A549 (cell line): Measurements from ENCODE around the gene MFAP3L. TPM values are rescaled to one million over a fixed set of nuclear protein-coding genes. Genes with fewer than 3 reads are reported as not detected.

Experiments
- ATAC-seq, 2 experiments: fragments of 200-7000 bp in 1 of 2; fragments of >200 bp in 1 of 2; cut with Nextera tagmentation in 1 of 2; cut with Tn5 transposase in 1 of 2; 3 replicates each; pipeline versions ENCODE4 v1.8.0 to v1.9.1; 2018 to 2020; ENCODE audit warnings: mild to moderate bottlenecking in 1 of 2, moderate library complexity in 1 of 2
- CTCF ChIA-PET: fragments of 300-600 bp; sonication (Branson Sonifier 250); formaldehyde crosslinking; extraction: SDS; loops from one replicate; lab custom pipeline; 2021; ENCODE audit warnings: antibody characterized with exemption, inconsistent platforms; lab: Yijun Ruan, JAX
- POLR2A ChIA-PET: fragments of 350-600 bp; formaldehyde crosslinking; extraction: SDS; loops from one replicate; lab custom pipeline; 2021; ENCODE audit warnings: antibody characterized with exemption, inconsistent platforms; lab: Yijun Ruan, JAX
- DNase-seq, 2 experiments: peaks; one replicate each; pipeline versions ENCODE4 v3.0.0 to v3.0.0-alpha.2; 2011 to 2016; ENCODE audit warnings: low read depth in 1 of 2, low spot score in 1 of 2
- FAIRE-seq: peaks from 2 replicates; lab custom pipeline; 2011; peaks lifted over from hg19 to GRCh38; lab: Jason Lieb, UNC
- H3K27ac ChIP-seq, 2 experiments: fragments of >200 bp; sonication (Bioruptor Twin); formaldehyde crosslinking; 3 replicates each; pipeline ENCODE4 v1.5.1; 2016 to 2017
- H3K4me1 ChIP-seq: fragments of >200 bp; sonication (Bioruptor Twin); formaldehyde crosslinking; 3 replicates; pipeline ENCODE4 v1.6.1; 2016
- H3K4me2 ChIP-seq: fragments of >200 bp; sonication (Bioruptor Twin); formaldehyde crosslinking; 3 replicates; pipeline ENCODE4 v1.6.1; 2016
- H3K4me3 ChIP-seq: fragments of >200 bp; sonication (Bioruptor Twin); formaldehyde crosslinking; 3 replicates; pipeline ENCODE4 v1.5.1; 2016
- H3K9me3 ChIP-seq: fragments of >200 bp; sonication (Bioruptor Twin); formaldehyde crosslinking; 3 replicates; pipeline ENCODE4 v1.6.1; 2016
- BCL3 ChIP-seq: fragments of >200 bp; sonication (Bioruptor Twin); formaldehyde crosslinking; IDR thresholded peaks from 3 replicates; pipeline ENCODE4 v1.6.1; 2016
- CBX2 ChIP-seq: fragments of 200-600 bp; sonication (generic); IDR thresholded peaks from 2 replicates; pipeline ENCODE4 v1.6.1; 2016; ENCODE audit warnings: low read depth, mild to moderate bottlenecking, borderline replicate concordance
- CBX8 ChIP-seq: fragments of 200-600 bp; sonication (generic); IDR thresholded peaks from 2 replicates; pipeline ENCODE4 v1.6.1; 2016
- CEBPB ChIP-seq, 2 experiments: fragments of >200 bp in 1 of 2; sonication (Bioruptor Twin) in 1 of 2; formaldehyde crosslinking in 1 of 2; IDR thresholded peaks; 2 replicates each; pipeline ENCODE4 v1.6.1; 2012 to 2016
- CHD2 ChIP-seq: fragments of 150-350 bp; IDR thresholded peaks from 2 replicates; pipeline ENCODE4 v1.6.1; 2014; ENCODE audit warnings: low read length; ENCODE audit not compliant: partially characterized antibody
- E2F6 ChIP-seq: IDR thresholded peaks from 2 replicates; pipeline ENCODE4 v1.6.1; 2012; ENCODE audit warnings: low read depth, borderline replicate concordance
- EHMT2 ChIP-seq: fragments of 200-600 bp; sonication (generic); IDR thresholded peaks from 2 replicates; pipeline ENCODE4 v1.6.1; 2016; ENCODE audit warnings: antibody characterized with exemption, low read depth, mild to moderate bottlenecking, moderate library complexity
- FOSB ChIP-seq: fragments of 250-450 bp; sonication (Bioruptor Pico); IDR thresholded peaks from 2 replicates; pipeline ENCODE4 v1.5.0; 2020; ENCODE audit warnings: mild to moderate bottlenecking, moderate library complexity
- FOSL2 ChIP-seq, 2 experiments: fragments of 450-650 bp in 1 of 2; fragments of >200 bp in 1 of 2; sonication (Bioruptor Twin) in 1 of 2; formaldehyde crosslinking; IDR thresholded peaks; 2 replicates each; pipeline versions ENCODE4 v1.5.0 to v1.6.1; 2016 to 2020; ENCODE audit warnings: mild to moderate bottlenecking in 1 of 2, moderate library complexity in 1 of 2
- HMGXB4 ChIP-seq: fragments of 250-450 bp; sonication (Bioruptor Pico); IDR thresholded peaks from 2 replicates; pipeline ENCODE4 v1.5.0; 2021; ENCODE audit warnings: mild to moderate bottlenecking, moderate library complexity, borderline replicate concordance
- HOXA7 ChIP-seq: fragments of 250-450 bp; sonication (Bioruptor Pico); IDR thresholded peaks from 2 replicates; pipeline ENCODE4 v1.5.0; 2020; ENCODE audit warnings: mild to moderate bottlenecking, moderate library complexity
- HOXB13 ChIP-seq: fragments of 250-450 bp; sonication (Bioruptor Pico); IDR thresholded peaks from 2 replicates; pipeline ENCODE4 v1.5.0; 2020; ENCODE audit warnings: low read depth, mild to moderate bottlenecking, moderate library complexity
- JUNB ChIP-seq: fragments of >200 bp; sonication (Bioruptor Twin); formaldehyde crosslinking; IDR thresholded peaks from 2 replicates; pipeline ENCODE4 v1.6.1; 2016
- KDM1A ChIP-seq: fragments of 200-600 bp; sonication (generic); IDR thresholded peaks from 2 replicates; pipeline ENCODE4 v1.6.1; 2016; ENCODE audit warnings: low read depth, mild to moderate bottlenecking
- KDM5A ChIP-seq: fragments of 200-600 bp; sonication (generic); IDR thresholded peaks from 2 replicates; pipeline ENCODE4 v1.6.1; 2016; ENCODE audit warnings: antibody characterized with exemption, mild to moderate bottlenecking
- MAFK ChIP-seq: fragments of 450-650 bp; IDR thresholded peaks from 2 replicates; pipeline ENCODE4 v1.6.1; 2014; ENCODE audit not compliant: partially characterized antibody
- MYC ChIP-seq: IDR thresholded peaks from 2 replicates; pipeline ENCODE4 v1.6.1; 2012; ENCODE audit warnings: mild to moderate bottlenecking, inconsistent platforms, low read length, improper control_type of control experiment, borderline replicate concordance
- NFE2L2 ChIP-seq: fragments of 150-350 bp; conservative IDR thresholded peaks from 2 replicates; pipeline ENCODE4 v1.6.1; 2014; ENCODE audit warnings: low read length
- PBX3 ChIP-seq: IDR thresholded peaks from 2 replicates; pipeline ENCODE4 v1.6.1; 2012
- PHF8 ChIP-seq: fragments of 200-600 bp; sonication (generic); IDR thresholded peaks from 2 replicates; pipeline ENCODE4 v1.6.1; 2016; ENCODE audit warnings: low read depth, mild to moderate bottlenecking, antibody characterized with exemption, moderate library complexity, borderline replicate concordance
- POLR2AphosphoS2 ChIP-seq: conservative IDR thresholded peaks from 2 replicates; pipeline ENCODE4 v1.6.1; 2012; ENCODE audit warnings: low read length, improper control_type of control experiment, inconsistent platforms
- RAD21 ChIP-seq, 2 experiments: fragments of >200 bp in 1 of 2; sonication (Bioruptor Twin) in 1 of 2; formaldehyde crosslinking in 1 of 2; IDR thresholded peaks in 1 of 2; conservative IDR thresholded peaks in 1 of 2; 2 replicates in 1 of 2; 3 replicates in 1 of 2; pipeline ENCODE4 v1.6.1; 2012 to 2018; ENCODE audit warnings: inconsistent platforms in 1 of 2
- RARB ChIP-seq: fragments of 250-450 bp; sonication (Bioruptor Pico); IDR thresholded peaks from 2 replicates; pipeline ENCODE4 v1.8.0; 2021; ENCODE audit warnings: mild to moderate bottlenecking, moderate library complexity
- SMC3 ChIP-seq: fragments of >200 bp; sonication (Bioruptor Twin); formaldehyde crosslinking; IDR thresholded peaks from 3 replicates; pipeline ENCODE4 v1.6.1; 2018; ENCODE audit warnings: inconsistent platforms
- ZC3H11A ChIP-seq: fragments of 450-650 bp; IDR thresholded peaks from 2 replicates; pipeline ENCODE4 v1.6.1; 2014; ENCODE audit warnings: antibody characterized with exemption, mild to moderate bottlenecking
- ZFP36 ChIP-seq: fragments of 450-650 bp; IDR thresholded peaks from 2 replicates; pipeline ENCODE4 v1.6.1; 2014; ENCODE audit warnings: borderline replicate concordance; ENCODE audit not compliant: partially characterized antibody
- ZNF302 ChIP-seq: fragments of 250-450 bp; sonication (Bioruptor Pico); IDR thresholded peaks from 2 replicates; pipeline ENCODE4 v1.9.0; 2021; ENCODE audit warnings: inconsistent platforms, mild to moderate bottlenecking, moderate library complexity
- WGBS: methylation state at CpG from one replicate; pipeline ENCODE4 v1.1.6; 2017; ENCODE audit errors: missing lambda C conversion rate; 5-methylcytosine and 5-hydroxymethylcytosine counted together
- polyA plus RNA-seq, 4 experiments: library from polyadenylated mRNA; depleted of rRNA in 3 of 4; stranded (reverse); fragments of >200 nt; fragmentation: RNase III in 1 of 4; extraction: RNeasy Plus Mini Kit Qiagen cat#74134 plus additional on column Dnase treatment in 1 of 4; gene quantifications; 2 replicates in 3 of 4; 3 replicates in 1 of 4; pipeline ENCODE4 v1.2.3, GENCODE V29; 2011 to 2017

The MFAP3L gene
- polyA plus RNA-seq, 2 of the 4 experiments (the other 2 are of a cell fraction) = 7.0 to 7.5 TPM

- no peak for FAIRE-seq
- WGBS = 42% methylated on average over 6 of the region's 6 CpGs
- H3K27ac ChIP-seq = no peak overlapping the region
- H3K4me3 ChIP-seq = no peak overlapping the region
- no peak overlapping the region for H3K4me2 ChIP-seq
- CTCF ChIA-PET = no interaction called here
- no peaks in the 10 kb centered on the region for H3K9me3 ChIP-seq
- no peak for TF ChIP-seq FOSB (CRISPR knock-in tag)
- TF ChIP-seq, all 56 proteins: peak for 0
- POLR2A ChIA-PET = no interaction called here
- H3K4me1 ChIP-seq = peaks cover 10% of the 10 kb centered on the region
- DNase-seq (no peak), ATAC-seq (no peak)
Measured at GRCh38 chr4:169988252-169988651, 37.9 kb downstream of the MFAP3L start.

- CTCF ChIA-PET = no interaction called here
Measured at GRCh38 chr4:169987327-169988228, 38.6 kb downstream of the MFAP3L start.

GRCh38 chr4:169986369-169986768 lies 39.8 kb downstream of the MFAP3L start:
- ChIA-PET CTCF (no interaction called here), POLR2A (no interaction called here)
- Histone ChIP-seq H3K4me3 (no peak overlapping the region), H3K27ac (no peak overlapping the region), H3K4me1 (peaks cover 10% of the 10 kb centered on the region), H3K9me3 (no peaks in the 10 kb centered on the region), H3K4me2 (no peak overlapping the region)
- 81% methylated on average over 2 of the region's 2 CpGs for WGBS
- no peak for FAIRE-seq
- no peak for ATAC-seq
- DNase-seq = no peak
- TF ChIP-seq ZC3H11A = no peak
- TF ChIP-seq HOXB13 (CRISPR knock-in tag) = no peak
- TF ChIP-seq NFE2L2 = no peak
- TF ChIP-seq PBX3 = no peak
- no peak for TF ChIP-seq BCL3
- TF ChIP-seq KDM5A = no peak
- no peak for TF ChIP-seq HMGXB4 (CRISPR knock-in tag)
- no peak for TF ChIP-seq FOSL2 (IDR thresholded peaks at IDR 0.05)
- TF ChIP-seq FOSL2 (CRISPR knock-in tag; IDR thresholded peaks at IDR 0.05) = no peak
- TF ChIP-seq KDM1A = no peak
- TF ChIP-seq MYC = no peak
- TF ChIP-seq HOXA7 (CRISPR knock-in tag) = no peak
- TF ChIP-seq RAD21 (conservative IDR thresholded peaks at IDR 0.05 in 1 of 2, IDR thresholded peaks at IDR 0.05 in 1 of 2) = no peak
- no peak for TF ChIP-seq MAFK
- TF ChIP-seq CEBPB (IDR thresholded peaks at IDR 0.05) = no peak

More at GRCh38 chr4:169987327-169988228, 38.6 kb downstream of the MFAP3L start:
- Histone ChIP-seq H3K27ac (no peak overlapping the region), H3K4me1 (peaks cover 10% of the 10 kb centered on the region)
- ATAC-seq = no peak
- no peak for TF ChIP-seq SMC3
- TF ChIP-seq ZNF302 (CRISPR knock-in tag) = no peak
- TF ChIP-seq ZFP36 = no peak
- TF ChIP-seq CHD2 = no peak
- TF ChIP-seq FOSB (CRISPR knock-in tag) = no peak
- no peak for TF ChIP-seq MYC
- no peak for TF ChIP-seq E2F6
- TF ChIP-seq FOSL2 (IDR thresholded peaks at IDR 0.05) = no peak
- no peak for TF ChIP-seq FOSL2 (CRISPR knock-in tag; IDR thresholded peaks at IDR 0.05)
- TF ChIP-seq RARB = no peak
- no peak for TF ChIP-seq CBX2
- TF ChIP-seq PHF8 = no peak
- no peak for TF ChIP-seq BCL3
- no peak for TF ChIP-seq ZC3H11A
- no peak for TF ChIP-seq EHMT2
- TF ChIP-seq CBX8 = no peak
- no peak for TF ChIP-seq JUNB
- no peak for TF ChIP-seq RAD21 (conservative IDR thresholded peaks at IDR 0.05 in 1 of 2, IDR thresholded peaks at IDR 0.05 in 1 of 2)
- TF ChIP-seq POLR2AphosphoS2 = no peak
- no peak for TF ChIP-seq HOXA7 (CRISPR knock-in tag)
- TF ChIP-seq, all 56 proteins: peak for 0
- H3K9me3 ChIP-seq = no peaks in the 10 kb centered on the region
- no peak overlapping the region for H3K4me2 ChIP-seq
- 62% methylated on average over 6 of the region's 6 CpGs for WGBS
- no peak for DNase-seq
- no peak for FAIRE-seq
- POLR2A ChIA-PET = no interaction called here
- no peak overlapping the region for H3K4me3 ChIP-seq
